HS-5 (cell line): ENCODE results near the gene ME3.
A peak's percentile ranks its signal among the peaks of the same experiment; 100 is the strongest.
"Not testable (repeated sequence)": the region's sequence is repeated elsewhere in the genome, so short reads cannot be mapped to it uniquely, and the experiment has no call there.

Experiments
- DNase-seq: peaks from one replicate; pipeline ENCODE4 v3.0.0-alpha.2; 2012; ENCODE audit warnings: low read depth

Gene ME3

GRCh38 chr11:86620891-86621521 lies 51.4 kb downstream of the ME3 start:
- DNase-seq: no peak

- DNase-seq: not testable (repeated sequence)
Observed at GRCh38 chr11:86619428-86619827, 53.0 kb downstream of the ME3 start.

- DNase-seq: no peak
Observed at GRCh38 chr11:86617502-86617901, 54.9 kb downstream of the ME3 start.

- DNase-seq: no peak
Observed at GRCh38 chr11:86615487-86615886, 56.9 kb downstream of the ME3 start.

- DNase-seq: no peak
Observed at GRCh38 chr11:86610559-86611341, 61.7 kb downstream of the ME3 start.

GRCh38 chr11:86608251-86608799 lies 64.1 kb downstream of the ME3 start:
- DNase-seq: peak; percentile 71

- peak; percentile 38 for DNase-seq
Observed at GRCh38 chr11:86606836-86607481, 65.5 kb downstream of the ME3 start.

- DNase-seq: no peak
Observed at GRCh38 chr11:86606270-86606835, 66.1 kb downstream of the ME3 start.

- DNase-seq: no peak
Observed at GRCh38 chr11:86596861-86597586, 75.4 kb downstream of the ME3 start.

GRCh38 chr11:86595955-86596354 lies 76.5 kb downstream of the ME3 start:
- no peak for DNase-seq

GRCh38 chr11:86595451-86595850 lies 77.0 kb downstream of the ME3 start:
- no peak for DNase-seq

GRCh38 chr11:86594746-86595145 lies 77.7 kb downstream of the ME3 start:
- DNase-seq: no peak

GRCh38 chr11:86593833-86594232 lies 78.6 kb downstream of the ME3 start:
- DNase-seq: no peak

- DNase-seq: peak; percentile 93
Observed at GRCh38 chr11:86592659-86593451, 79.6 kb downstream of the ME3 start.

- DNase-seq: peak; percentile 28
Observed at GRCh38 chr11:86592047-86592591, 80.3 kb downstream of the ME3 start.

- DNase-seq: no peak
Observed at GRCh38 chr11:86591631-86592030, 80.8 kb downstream of the ME3 start.

- DNase-seq: no peak
Observed at GRCh38 chr11:86589856-86590589, 82.4 kb downstream of the ME3 start.

GRCh38 chr11:86589204-86589603 lies 83.2 kb downstream of the ME3 start:
- no peak for DNase-seq

- DNase-seq: no peak
Observed at GRCh38 chr11:86588566-86589090, 83.8 kb downstream of the ME3 start.
